Loucy (cell line): ENCODE data around the gene PCDHGB7.
A peak's percentile ranks its signal among the peaks of the same experiment; 100 is the strongest.
"Not testable (repeated sequence)": the region's sequence is repeated elsewhere in the genome, so short reads cannot be mapped to it uniquely, and the experiment has no call there.

Source experiments
- EZH2phosphoT487 ChIP-seq: fragments of 200-600 bp; IDR thresholded peaks from 2 replicates; pipeline ENCODE4 v1.6.1; 2018; ENCODE audit warnings: antibody characterized with exemption, mild to moderate bottlenecking, moderate library complexity, borderline replicate concordance
- TF ChIP-seq, protein P1 (sequence below): fragments of 200-600 bp; sonication (generic); conservative IDR thresholded peaks from 2 replicates; pipeline ENCODE4 v1.5.1; 2014; ENCODE audit warnings: mild to moderate bottlenecking, antibody characterized with exemption, low read length

DNA sequence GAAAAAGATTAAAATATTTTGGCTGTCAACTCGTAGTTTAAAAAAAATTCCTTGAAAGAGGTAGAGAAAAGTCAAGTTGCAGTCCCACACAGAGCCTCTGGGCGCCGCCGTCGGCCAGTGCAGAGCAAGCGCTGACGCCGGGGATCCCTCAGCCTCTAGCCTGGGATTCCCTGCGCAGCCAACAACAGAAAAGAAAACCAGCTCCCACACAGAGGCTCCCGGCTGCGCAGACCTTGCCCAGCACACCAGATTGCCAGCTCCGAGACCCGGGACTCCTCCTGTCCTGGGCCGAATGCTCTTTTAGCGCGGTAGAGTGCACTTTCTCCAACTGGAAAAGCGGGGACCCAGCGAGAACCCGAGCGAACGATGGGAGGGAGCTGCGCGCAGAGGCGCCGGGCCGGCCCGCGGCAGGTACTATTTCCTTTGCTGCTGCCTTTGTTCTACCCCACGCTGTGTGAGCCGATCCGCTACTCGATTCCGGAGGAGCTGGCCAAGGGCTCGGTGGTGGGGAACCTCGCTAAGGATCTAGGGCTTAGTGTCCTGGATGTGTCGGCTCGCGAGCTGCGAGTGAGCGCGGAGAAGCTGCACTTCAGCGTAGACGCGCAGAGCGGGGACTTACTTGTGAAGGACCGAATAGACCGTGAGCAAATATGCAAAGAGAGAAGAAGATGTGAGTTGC lies at the start of gene PCDHGB7:
- TF ChIP-seq, protein P1, sequence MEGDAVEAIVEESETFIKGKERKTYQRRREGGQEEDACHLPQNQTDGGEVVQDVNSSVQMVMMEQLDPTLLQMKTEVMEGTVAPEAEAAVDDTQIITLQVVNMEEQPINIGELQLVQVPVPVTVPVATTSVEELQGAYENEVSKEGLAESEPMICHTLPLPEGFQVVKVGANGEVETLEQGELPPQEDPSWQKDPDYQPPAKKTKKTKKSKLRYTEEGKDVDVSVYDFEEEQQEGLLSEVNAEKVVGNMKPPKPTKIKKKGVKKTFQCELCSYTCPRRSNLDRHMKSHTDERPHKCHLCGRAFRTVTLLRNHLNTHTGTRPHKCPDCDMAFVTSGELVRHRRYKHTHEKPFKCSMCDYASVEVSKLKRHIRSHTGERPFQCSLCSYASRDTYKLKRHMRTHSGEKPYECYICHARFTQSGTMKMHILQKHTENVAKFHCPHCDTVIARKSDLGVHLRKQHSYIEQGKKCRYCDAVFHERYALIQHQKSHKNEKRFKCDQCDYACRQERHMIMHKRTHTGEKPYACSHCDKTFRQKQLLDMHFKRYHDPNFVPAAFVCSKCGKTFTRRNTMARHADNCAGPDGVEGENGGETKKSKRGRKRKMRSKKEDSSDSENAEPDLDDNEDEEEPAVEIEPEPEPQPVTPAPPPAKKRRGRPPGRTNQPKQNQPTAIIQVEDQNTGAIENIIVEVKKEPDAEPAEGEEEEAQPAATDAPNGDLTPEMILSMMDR = peak; percentile 60
- TF ChIP-seq EZH2phosphoT487 = not testable (repeated sequence)
